ENCODE data around the gene CERS4. TPM values are rescaled to one million over a fixed set of nuclear protein-coding genes. Genes with fewer than 3 reads are reported as not detected.
A peak's percentile ranks its signal among the peaks of the same experiment; 100 is the strongest.

Gene CERS4
- total and polyA plus RNA-seq, 11 donors = 11.1 to 37.7 (median 20.6) TPM

GRCh38 chr19:8259142-8259921, 50.2 kb downstream of the CERS4 start:
- Histone ChIP-seq H3K27ac (no peak overlapping the region), H3K36me3 (peaks cover 0 to 53% (median 29%) of the 10 kb centered on the region in 9 donors), H3K4me1 (peaks cover 0 to 6% (median 0%) of the 10 kb centered on the region in 12 donors), H3K4me3 (no peak overlapping the region), H3K9me3 (no peaks in the 10 kb centered on the region), H3K27me3 (no peaks in the 10 kb centered on the region)
- DNase-seq (no peak), ATAC-seq (no peak)
- 91 to 94% (median 92%) methylated on average over 11 of the region's 11 CpGs for WGBS, 4 donors
- TF ChIP-seq POLR2A (IDR thresholded peaks at IDR 0.05) = no peak
- TF ChIP-seq CTCF (IDR thresholded peaks at IDR 0.05) = no peak
- intact Hi-C loops (cut with DNase I) = loop anchor here in 8 of 10 donors (5.0 to 10.0 kb wide), 5 partner anchors 255 to 405 kb away; partner anchors contain the start of gene ELAVL1 (in 6 of the 8)

GRCh38 chr19:8259922-8260247, 50.7 kb downstream of the CERS4 start:
- peaks cover 0 to 6% (median 0%) of the 10 kb centered on the region in 12 donors for H3K4me1 ChIP-seq
- 92 to 96% (median 93%) methylated on average over 3 of the region's 3 CpGs for WGBS, 4 donors
- no peak overlapping the region for H3K27ac ChIP-seq
- no peaks in the 10 kb centered on the region for H3K9me3 ChIP-seq
- DNase-seq (no peak), ATAC-seq (no peak)
- no peaks in the 10 kb centered on the region for H3K27me3 ChIP-seq
- intact Hi-C loops (cut with DNase I) = loop anchor here in 9 of 10 donors (5.0 to 10.0 kb wide), 9 partner anchors 55 to 815 kb away; partner anchors contain the start of genes ELAVL1 (in 6 of the 9), ACTL9 (in 1 of the 9), NDUFA7 (in 1 of the 9) and RPS28 (in 1 of the 9)
- no peak for TF ChIP-seq CTCF (IDR thresholded peaks at IDR 0.05)
- no peak for TF ChIP-seq POLR2A (IDR thresholded peaks at IDR 0.05)
- H3K36me3 ChIP-seq = peaks cover 0 to 52% (median 29%) of the 10 kb centered on the region in 9 donors
- H3K4me3 ChIP-seq = no peak overlapping the region

GRCh38 chr19:8261347-8261746, 52.2 kb downstream of the CERS4 start:
- Histone ChIP-seq H3K4me3 (no peak overlapping the region), H3K27ac (no peak overlapping the region), H3K36me3 (peaks cover 0 to 38% (median 18%) of the 10 kb centered on the region in 9 donors), H3K4me1 (peaks cover 0 to 6% (median 0%) of the 10 kb centered on the region in 12 donors), H3K9me3 (no peaks in the 10 kb centered on the region), H3K27me3 (no peaks in the 10 kb centered on the region)
- 92 to 96% (median 93%) methylated on average over 9 of the region's 9 CpGs for WGBS, 4 donors
- DNase-seq = no peak
- no peak for ATAC-seq
- TF ChIP-seq CTCF (IDR thresholded peaks at IDR 0.05) (no peak), POLR2A (IDR thresholded peaks at IDR 0.05) (no peak)
- intact Hi-C loops (cut with DNase I) = loop anchor here in 3 of 10 donors (10.0 kb wide), 4 partner anchors 53 to 813 kb away; partner anchors contain the start of genes ACTL9 (in 1 of the 3), NDUFA7 (in 1 of the 3) and RPS28 (in 1 of the 3)

GRCh38 chr19:8261881-8262280, 52.7 kb downstream of the CERS4 start:
- Histone ChIP-seq H3K4me3 (no peak overlapping the region), H3K9me3 (no peaks in the 10 kb centered on the region), H3K36me3 (peaks cover 0 to 32% (median 13%) of the 10 kb centered on the region in 9 donors), H3K27ac (no peak overlapping the region), H3K4me1 (peaks cover 0 to 6% (median 0%) of the 10 kb centered on the region in 12 donors), H3K27me3 (no peaks in the 10 kb centered on the region)
- peak in 1 of 5 donors; percentile 6 for DNase-seq
- 78 to 92% (median 91%) methylated on average over 10 to 14 of the region's 14 CpGs for WGBS, 4 donors
- intact Hi-C loops (cut with DNase I) = loop anchor here in 3 of 10 donors (10.0 kb wide), 4 partner anchors 53 to 813 kb away; partner anchors contain the start of genes ACTL9 (in 1 of the 3), NDUFA7 (in 1 of the 3) and RPS28 (in 1 of the 3)
- no peak for TF ChIP-seq POLR2A (IDR thresholded peaks at IDR 0.05)
- no peak for TF ChIP-seq CTCF (IDR thresholded peaks at IDR 0.05)
- no peak for ATAC-seq
